Glutamatergic neuron (in vitro differentiated cells): ENCODE measurements around the gene SUMF1. TPM values are rescaled to one million over a fixed set of nuclear protein-coding genes. Genes with fewer than 3 reads are reported as not detected.

ENCODE experiments used
- DNase-seq: peaks from one replicate; pipeline ENCODE4 v3.0.0; 2022
- H3K27ac Mint-ChIP-seq: one replicate; pipeline ENCODE4 v1.8.0; 2020; ENCODE audit warnings: mild to moderate bottlenecking, mixed read lengths, inconsistent platforms; ENCODE audit not compliant: unreplicated experiment
- H3K27me3 Mint-ChIP-seq: one replicate; pipeline ENCODE4 v1.8.0; 2020; ENCODE audit warnings: mild to moderate bottlenecking, moderate library complexity, mixed read lengths, inconsistent platforms; ENCODE audit not compliant: unreplicated experiment
- H3K36me3 Mint-ChIP-seq: one replicate; pipeline ENCODE4 v1.8.0; 2020; ENCODE audit warnings: mild to moderate bottlenecking, mixed read lengths, inconsistent platforms; ENCODE audit not compliant: unreplicated experiment
- H3K4me1 Mint-ChIP-seq: one replicate; pipeline ENCODE4 v1.8.0; 2020; ENCODE audit warnings: mild to moderate bottlenecking, low read depth, mixed read lengths, inconsistent platforms; ENCODE audit not compliant: unreplicated experiment
- H3K4me3 Mint-ChIP-seq: one replicate; pipeline ENCODE4 v1.8.0; 2020; ENCODE audit warnings: mild to moderate bottlenecking, mixed read lengths, inconsistent platforms; ENCODE audit not compliant: unreplicated experiment
- H3K9me3 Mint-ChIP-seq: one replicate; pipeline ENCODE4 v1.8.0; 2020; ENCODE audit warnings: mild to moderate bottlenecking, moderate library complexity, mixed read lengths, inconsistent platforms; ENCODE audit not compliant: unreplicated experiment
- long read RNA-seq: library from polyadenylated mRNA; unstranded; transcript quantifications from one replicate; pipeline ENCODE4 v2.0.0, GENCODE V29; 2020; ENCODE audit not compliant: unreplicated experiment
- total RNA-seq: library from RNA; stranded (reverse); fragmentation: NEBNext Ultra II Directional; extraction: Animal tissue kit (Norgen Biotek cat#: 25700); gene quantifications from one replicate; pipeline ENCODE4 v1.2.1, GENCODE V29; 2021; ENCODE audit not compliant: unreplicated experiment
- TF ChIP-seq, protein P1 (sequence below): fragments of 200-600 bp; sonication (generic); IDR thresholded peaks from one replicate; pipeline ENCODE4 v1.5.0; 2021; ENCODE audit not compliant: partially characterized antibody, unreplicated experiment

SUMF1 gene
- total RNA-seq = 7.2 TPM
- long read RNA-seq, partial matches to known transcripts = 0 of 8 reads
- long read RNA-seq, other reads (novel, unspliced or antisense) = 3 of 8 reads

GRCh38 chr3:4466741-4467521 lies at the start of gene SUMF1:
SUMF1 (minus strand) TSS chr3:4467269; CDS start chr3:4467245, 24 bp downstream.
- H3K27ac Mint-ChIP-seq = peak within 1 kb of the TSS; percentile 95
- peak within 1 kb of the TSS; percentile 93 for H3K4me3 Mint-ChIP-seq
- H3K4me1 Mint-ChIP-seq = peaks cover 1% of the 10 kb centered on the region
- TF ChIP-seq, protein P1, sequence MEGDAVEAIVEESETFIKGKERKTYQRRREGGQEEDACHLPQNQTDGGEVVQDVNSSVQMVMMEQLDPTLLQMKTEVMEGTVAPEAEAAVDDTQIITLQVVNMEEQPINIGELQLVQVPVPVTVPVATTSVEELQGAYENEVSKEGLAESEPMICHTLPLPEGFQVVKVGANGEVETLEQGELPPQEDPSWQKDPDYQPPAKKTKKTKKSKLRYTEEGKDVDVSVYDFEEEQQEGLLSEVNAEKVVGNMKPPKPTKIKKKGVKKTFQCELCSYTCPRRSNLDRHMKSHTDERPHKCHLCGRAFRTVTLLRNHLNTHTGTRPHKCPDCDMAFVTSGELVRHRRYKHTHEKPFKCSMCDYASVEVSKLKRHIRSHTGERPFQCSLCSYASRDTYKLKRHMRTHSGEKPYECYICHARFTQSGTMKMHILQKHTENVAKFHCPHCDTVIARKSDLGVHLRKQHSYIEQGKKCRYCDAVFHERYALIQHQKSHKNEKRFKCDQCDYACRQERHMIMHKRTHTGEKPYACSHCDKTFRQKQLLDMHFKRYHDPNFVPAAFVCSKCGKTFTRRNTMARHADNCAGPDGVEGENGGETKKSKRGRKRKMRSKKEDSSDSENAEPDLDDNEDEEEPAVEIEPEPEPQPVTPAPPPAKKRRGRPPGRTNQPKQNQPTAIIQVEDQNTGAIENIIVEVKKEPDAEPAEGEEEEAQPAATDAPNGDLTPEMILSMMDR = no peak
- no peaks in the 10 kb centered on the region for H3K36me3 Mint-ChIP-seq
- peaks cover 2% of the 10 kb centered on the region for H3K27me3 Mint-ChIP-seq
- peaks cover 3% of the 10 kb centered on the region for H3K9me3 Mint-ChIP-seq
- DNase-seq = peak; percentile 83

- TF ChIP-seq, protein P1 = no peak
- peaks cover 2% of the 10 kb centered on the region for H3K4me1 Mint-ChIP-seq
- no peak overlapping the region for H3K4me3 Mint-ChIP-seq
- H3K9me3 Mint-ChIP-seq = no peaks in the 10 kb centered on the region
- H3K27me3 Mint-ChIP-seq = no peaks in the 10 kb centered on the region
- no peak for DNase-seq
- H3K27ac Mint-ChIP-seq = no peak overlapping the region
- H3K36me3 Mint-ChIP-seq = no peaks in the 10 kb centered on the region
Observed at GRCh38 chr3:4515916-4516579, 49.0 kb upstream of the SUMF1 start.

- Mint-ChIP-seq H3K4me1 (peaks cover 2% of the 10 kb centered on the region), H3K27ac (no peak overlapping the region)
- TF ChIP-seq, protein P1 = no peak
Observed at GRCh38 chr3:4514916-4515315, 47.8 kb upstream of the SUMF1 start.

GRCh38 chr3:4514321-4514720 lies 47.3 kb upstream of the SUMF1 start:
- H3K4me3 Mint-ChIP-seq = no peak overlapping the region
- H3K27me3 Mint-ChIP-seq = no peaks in the 10 kb centered on the region
- no peaks in the 10 kb centered on the region for H3K36me3 Mint-ChIP-seq
- DNase-seq = no peak
- peaks cover 2% of the 10 kb centered on the region for H3K4me1 Mint-ChIP-seq
- H3K9me3 Mint-ChIP-seq = no peaks in the 10 kb centered on the region
- no peak overlapping the region for H3K27ac Mint-ChIP-seq
- TF ChIP-seq, protein P1 = no peak

More at GRCh38 chr3:4514916-4515315, 47.8 kb upstream of the SUMF1 start:
- Mint-ChIP-seq H3K27me3 (no peaks in the 10 kb centered on the region), H3K9me3 (no peaks in the 10 kb centered on the region), H3K36me3 (no peaks in the 10 kb centered on the region), H3K4me3 (no peak overlapping the region)
- DNase-seq = no peak
